ENCODE data around the gene KCTD1.

The KCTD1 gene

GRCh38 chr18:26450989-26451682 is 97.2 kb downstream of the KCTD1 start:
- TF ChIP-seq CTCF (IDR thresholded peaks at IDR 0.05), result no peak

GRCh38 chr18:26448714-26449159 is 99.6 kb downstream of the KCTD1 start:
- no peak for TF ChIP-seq CTCF (IDR thresholded peaks at IDR 0.05)

GRCh38 chr18:26443853-26444252 is 104.5 kb downstream of the KCTD1 start:
- no peak for TF ChIP-seq CTCF (IDR thresholded peaks at IDR 0.05)

GRCh38 chr18:26442126-26442525 is 106.2 kb downstream of the KCTD1 start:
- TF ChIP-seq CTCF (IDR thresholded peaks at IDR 0.05), result no peak

GRCh38 chr18:26440644-26441043 is 107.7 kb downstream of the KCTD1 start:
- no peak for TF ChIP-seq CTCF (IDR thresholded peaks at IDR 0.05)

- TF ChIP-seq CTCF (IDR thresholded peaks at IDR 0.05), result no peak
Observed at GRCh38 chr18:26439537-26439936, 108.8 kb downstream of the KCTD1 start.

GRCh38 chr18:26438980-26439379 is 109.4 kb downstream of the KCTD1 start:
- no peak for TF ChIP-seq CTCF (IDR thresholded peaks at IDR 0.05)
